Astrocyte (in vitro differentiated cells and primary cell): Measurements from ENCODE around the gene ATOSA. TPM values are rescaled to one million over a fixed set of nuclear protein-coding genes. Genes with fewer than 3 reads are reported as not detected.

Source experiments
- DNase-seq: peaks from one replicate; pipeline ENCODE4 v3.0.0-alpha.2; 2010; ENCODE audit warnings: low read depth
- FAIRE-seq: peaks from 2 replicates; lab custom pipeline; 2011; peaks lifted over from hg19 to GRCh38; lab: Jason Lieb, UNC
- H2AFZ ChIP-seq: 2 replicates; pipeline ENCODE4 v1.6.0; 2012; ENCODE audit warnings: low read depth, low read length, inconsistent platforms
- H3K27ac ChIP-seq: 2 replicates; pipeline ENCODE4 v1.5.1; 2011; ENCODE audit warnings: low read depth, low read length, inconsistent platforms
- H3K27me3 ChIP-seq: 2 replicates; pipeline ENCODE4 v1.6.0; 2011; ENCODE audit warnings: low read length, inconsistent platforms; ENCODE audit not compliant: insufficient read depth
- H3K36me3 ChIP-seq: 2 replicates; pipeline ENCODE4 v1.5.1; 2011; ENCODE audit warnings: low read length, inconsistent platforms; ENCODE audit not compliant: insufficient read depth
- H3K4me1 ChIP-seq: 2 replicates; pipeline ENCODE4 v1.5.1; 2011; ENCODE audit warnings: low read length, inconsistent platforms; ENCODE audit not compliant: insufficient read depth
- H3K4me2 ChIP-seq: 2 replicates; pipeline ENCODE4 v1.6.0; 2012; ENCODE audit warnings: low read length, inconsistent platforms
- H3K4me3 ChIP-seq: 2 replicates; pipeline ENCODE4 v1.5.1; 2011; ENCODE audit warnings: low read depth, mild to moderate bottlenecking, low read length, inconsistent platforms; ENCODE audit not compliant: insufficient read depth
- H3K79me2 ChIP-seq: 2 replicates; pipeline ENCODE4 v1.6.0; 2012; ENCODE audit warnings: mild to moderate bottlenecking, low read length, inconsistent platforms; ENCODE audit not compliant: insufficient read depth
- H3K9ac ChIP-seq: 2 replicates; pipeline ENCODE4 v1.6.0; 2012; ENCODE audit warnings: mild to moderate bottlenecking, low read length, inconsistent platforms
- H3K9me3 ChIP-seq: 2 replicates; pipeline ENCODE4 v1.5.1; 2012; ENCODE audit warnings: low read depth, mild to moderate bottlenecking, low read length, inconsistent platforms; ENCODE audit not compliant: insufficient read depth
- H4K20me1 ChIP-seq: 2 replicates; pipeline ENCODE4 v1.6.0; 2012; ENCODE audit warnings: low read length, inconsistent platforms; ENCODE audit not compliant: insufficient read depth
- H3K27ac Mint-ChIP-seq: one replicate; pipeline ENCODE4 v1.8.0; 2021; ENCODE audit warnings: mild to moderate bottlenecking, mixed read lengths; ENCODE audit not compliant: unreplicated experiment
- H3K27me3 Mint-ChIP-seq: one replicate; pipeline ENCODE4 v1.8.0; 2021; ENCODE audit warnings: low read depth, mixed read lengths; ENCODE audit not compliant: unreplicated experiment
- H3K36me3 Mint-ChIP-seq: one replicate; pipeline ENCODE4 v1.8.0; 2021; ENCODE audit warnings: low read depth, mixed read lengths; ENCODE audit not compliant: unreplicated experiment
- H3K4me1 Mint-ChIP-seq: one replicate; pipeline ENCODE4 v1.8.0; 2021; ENCODE audit warnings: low read depth, mixed read lengths; ENCODE audit not compliant: unreplicated experiment
- H3K4me3 Mint-ChIP-seq: one replicate; pipeline ENCODE4 v1.8.0; 2021; ENCODE audit warnings: mild to moderate bottlenecking, moderate library complexity, mixed read lengths; ENCODE audit not compliant: unreplicated experiment
- H3K9me3 Mint-ChIP-seq: one replicate; pipeline ENCODE4 v1.8.0; 2021; ENCODE audit warnings: mild to moderate bottlenecking, mixed read lengths; ENCODE audit not compliant: unreplicated experiment
- EZH2 ChIP-seq: IDR thresholded peaks from 2 replicates; pipeline ENCODE4 v1.6.1; 2012; ENCODE audit warnings: mild to moderate bottlenecking, low read length, inconsistent platforms; ENCODE audit not compliant: insufficient read depth
- total RNA-seq: library from RNA; stranded (reverse); gene quantifications from 2 replicates; pipeline ENCODE4 v1.2.1, GENCODE V29; 2021
- TF ChIP-seq, protein P1 (sequence below): IDR thresholded peaks from 2 replicates; pipeline ENCODE4 v1.5.1; 2011; ENCODE audit warnings: low read depth, mild to moderate bottlenecking, inconsistent platforms, low read length, moderate library complexity; ENCODE audit not compliant: insufficient read depth

The ATOSA gene
- total RNA-seq, 1 donor from 2014 or later: 33.8 TPM

- H3K27ac Mint-ChIP-seq: no peak overlapping the region
- Histone ChIP-seq H3K36me3 (peaks cover 8% of the 10 kb centered on the region), H2AFZ (no peak overlapping the region), H3K79me2 (peaks cover 4% of the 10 kb centered on the region), H3K27me3 (no peaks in the 10 kb centered on the region), H4K20me1 (no peaks in the 10 kb centered on the region), H3K9me3 (no peaks in the 10 kb centered on the region), H3K4me3 (no peak overlapping the region), H3K27ac (no peak overlapping the region), H3K9ac (no peak overlapping the region), H3K4me1 (peaks cover 7% of the 10 kb centered on the region), H3K4me2 (no peak overlapping the region)
- H3K4me3 Mint-ChIP-seq: no peak overlapping the region
- TF ChIP-seq, protein P1, sequence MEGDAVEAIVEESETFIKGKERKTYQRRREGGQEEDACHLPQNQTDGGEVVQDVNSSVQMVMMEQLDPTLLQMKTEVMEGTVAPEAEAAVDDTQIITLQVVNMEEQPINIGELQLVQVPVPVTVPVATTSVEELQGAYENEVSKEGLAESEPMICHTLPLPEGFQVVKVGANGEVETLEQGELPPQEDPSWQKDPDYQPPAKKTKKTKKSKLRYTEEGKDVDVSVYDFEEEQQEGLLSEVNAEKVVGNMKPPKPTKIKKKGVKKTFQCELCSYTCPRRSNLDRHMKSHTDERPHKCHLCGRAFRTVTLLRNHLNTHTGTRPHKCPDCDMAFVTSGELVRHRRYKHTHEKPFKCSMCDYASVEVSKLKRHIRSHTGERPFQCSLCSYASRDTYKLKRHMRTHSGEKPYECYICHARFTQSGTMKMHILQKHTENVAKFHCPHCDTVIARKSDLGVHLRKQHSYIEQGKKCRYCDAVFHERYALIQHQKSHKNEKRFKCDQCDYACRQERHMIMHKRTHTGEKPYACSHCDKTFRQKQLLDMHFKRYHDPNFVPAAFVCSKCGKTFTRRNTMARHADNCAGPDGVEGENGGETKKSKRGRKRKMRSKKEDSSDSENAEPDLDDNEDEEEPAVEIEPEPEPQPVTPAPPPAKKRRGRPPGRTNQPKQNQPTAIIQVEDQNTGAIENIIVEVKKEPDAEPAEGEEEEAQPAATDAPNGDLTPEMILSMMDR: no peak
- TF ChIP-seq EZH2: no peak
- peaks cover 20% of the 10 kb centered on the region for H3K36me3 Mint-ChIP-seq
- H3K27me3 Mint-ChIP-seq: no peaks in the 10 kb centered on the region
- FAIRE-seq (no peak), DNase-seq (no peak)
- no peaks in the 10 kb centered on the region for H3K9me3 Mint-ChIP-seq
- H3K4me1 Mint-ChIP-seq: peaks cover 7% of the 10 kb centered on the region
These were observed 17.3 kb downstream of the ATOSA start for GRCh38 chr15:52661909-52662308.

DNA sequence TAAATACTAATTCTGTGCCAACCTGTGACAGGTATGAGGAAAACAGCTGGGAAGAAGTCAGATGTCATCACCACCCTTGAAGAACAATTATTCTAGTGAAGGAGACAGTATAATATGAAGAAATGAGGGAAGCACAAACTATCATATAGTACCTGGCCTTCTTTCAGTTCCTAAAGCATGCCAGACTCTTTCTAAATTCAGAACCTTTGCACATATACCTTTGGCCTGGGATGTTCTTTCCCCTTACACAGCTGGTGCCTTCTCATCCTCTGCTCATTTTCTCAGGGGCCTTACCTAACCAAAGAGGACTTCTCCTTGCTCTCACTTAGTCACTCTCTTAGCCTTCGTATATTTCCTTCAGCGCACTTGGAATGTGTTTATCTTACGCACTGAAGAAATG, 19.0 kb downstream of the ATOSA start:
- H3K9ac ChIP-seq: no peak overlapping the region
- no peak overlapping the region for H3K4me2 ChIP-seq
- no peaks in the 10 kb centered on the region for H3K9me3 ChIP-seq
- H4K20me1 ChIP-seq: no peaks in the 10 kb centered on the region
- Mint-ChIP-seq H3K36me3 (peaks cover 18% of the 10 kb centered on the region), H3K4me1 (peaks cover 6% of the 10 kb centered on the region), H3K9me3 (no peaks in the 10 kb centered on the region), H3K4me3 (no peak overlapping the region), H3K27me3 (no peaks in the 10 kb centered on the region), H3K27ac (no peak overlapping the region)
- H3K27me3 ChIP-seq: no peaks in the 10 kb centered on the region
- FAIRE-seq (no peak), DNase-seq (no peak)
- H3K27ac ChIP-seq: no peak overlapping the region
- H3K79me2 ChIP-seq: peaks cover 8% of the 10 kb centered on the region
- TF ChIP-seq EZH2: no peak
- TF ChIP-seq, protein P1: no peak
- H2AFZ ChIP-seq: no peak overlapping the region
- H3K4me3 ChIP-seq: no peak overlapping the region
- H3K36me3 ChIP-seq: peaks cover 2% of the 10 kb centered on the region
- peaks cover 10% of the 10 kb centered on the region for H3K4me1 ChIP-seq

DNA sequence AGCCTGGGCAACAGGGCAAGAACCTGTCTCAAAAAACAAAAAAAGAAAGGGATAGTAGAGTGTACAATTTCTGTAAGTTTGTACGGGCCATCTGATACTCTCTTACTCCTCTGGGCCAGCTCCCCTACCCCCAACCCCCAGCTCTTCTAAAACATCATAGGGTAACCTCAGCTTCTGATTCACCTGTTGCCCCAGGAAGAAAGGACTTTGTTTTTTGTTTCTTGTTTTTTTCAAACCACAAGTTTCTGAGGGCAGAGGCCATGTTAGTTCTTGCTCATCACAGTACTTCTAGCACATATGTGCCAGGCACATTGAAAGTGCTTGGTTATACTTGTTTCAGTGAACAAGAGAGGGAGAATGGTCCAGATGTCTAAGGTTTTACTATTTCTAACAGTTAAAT, 20.2 kb downstream of the ATOSA start:
- Histone ChIP-seq H3K79me2 (peaks cover 8% of the 10 kb centered on the region), H3K27me3 (no peaks in the 10 kb centered on the region), H3K27ac (no peak overlapping the region), H3K9me3 (no peaks in the 10 kb centered on the region), H2AFZ (no peak overlapping the region), H3K4me1 (peaks cover 11% of the 10 kb centered on the region), H4K20me1 (no peaks in the 10 kb centered on the region), H3K36me3 (peaks cover 2% of the 10 kb centered on the region), H3K9ac (no peak overlapping the region), H3K4me2 (no peak overlapping the region), H3K4me3 (no peak overlapping the region)
- peaks cover 11% of the 10 kb centered on the region for H3K4me1 Mint-ChIP-seq
- DNase-seq (no peak), FAIRE-seq (no peak)
- no peak for TF ChIP-seq EZH2
- TF ChIP-seq, protein P1: no peak
- no peak overlapping the region for H3K27ac Mint-ChIP-seq
- H3K36me3 Mint-ChIP-seq: peaks cover 11% of the 10 kb centered on the region
- H3K27me3 Mint-ChIP-seq: no peaks in the 10 kb centered on the region
- H3K9me3 Mint-ChIP-seq: no peaks in the 10 kb centered on the region
- H3K4me3 Mint-ChIP-seq: no peak overlapping the region
